GM10248 (cell line): Measurements from ENCODE around the gene NIPBL.

ENCODE experiments used
- CTCF ChIA-PET: fragments of 300-600 bp; sonication (Branson Sonifier 250); formaldehyde crosslinking; extraction: SDS; loops from one replicate; lab custom pipeline; 2021; ENCODE audit warnings: antibody characterized with exemption; lab: Yijun Ruan, JAX
- POLR2A ChIA-PET: fragments of 350-650 bp; sonication (Branson Sonifier 250); formaldehyde crosslinking; extraction: SDS; loops from one replicate; lab custom pipeline; 2020; ENCODE audit warnings: antibody characterized with exemption; lab: Yijun Ruan, JAX
- DNase-seq: peaks from one replicate; pipeline ENCODE4 v3.0.0; 2012; ENCODE audit errors: extremely low spot score
- TF ChIP-seq, protein P1 (sequence below): IDR thresholded peaks from 2 replicates; pipeline ENCODE4 v1.5.1; 2012; ENCODE audit warnings: mild to moderate bottlenecking, low read depth; ENCODE audit errors: extremely low read depth, missing control alignments, control extremely low read depth

Gene NIPBL

DNA sequence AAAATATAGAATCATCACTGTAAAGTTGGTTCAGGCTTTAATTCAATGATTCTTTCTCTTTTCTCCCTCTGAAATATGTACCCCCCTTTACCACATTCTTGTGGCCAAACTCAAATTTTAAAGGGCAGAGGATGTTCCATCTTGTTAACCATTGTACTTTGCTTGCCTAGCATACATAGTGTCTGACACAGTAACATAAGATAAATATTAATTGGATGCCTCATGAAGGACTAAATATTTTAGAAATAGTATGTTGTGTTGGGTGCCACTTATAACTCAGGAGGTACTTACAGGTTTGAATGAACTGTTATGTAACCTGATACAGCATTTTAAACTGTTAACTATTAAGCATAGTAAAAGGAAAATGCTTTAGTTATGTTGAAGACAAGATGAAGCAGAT is 71.5 kb downstream of the NIPBL start:
- ChIA-PET CTCF (interaction anchor here (0.9 to 3.0 kb wide), 3 partner anchors 57 to 218 kb away, joined by 4 to 13 read pairs (median 5); no protein-coding TSS in a partner anchor), POLR2A (no interaction called here)
- TF ChIP-seq, protein P1, sequence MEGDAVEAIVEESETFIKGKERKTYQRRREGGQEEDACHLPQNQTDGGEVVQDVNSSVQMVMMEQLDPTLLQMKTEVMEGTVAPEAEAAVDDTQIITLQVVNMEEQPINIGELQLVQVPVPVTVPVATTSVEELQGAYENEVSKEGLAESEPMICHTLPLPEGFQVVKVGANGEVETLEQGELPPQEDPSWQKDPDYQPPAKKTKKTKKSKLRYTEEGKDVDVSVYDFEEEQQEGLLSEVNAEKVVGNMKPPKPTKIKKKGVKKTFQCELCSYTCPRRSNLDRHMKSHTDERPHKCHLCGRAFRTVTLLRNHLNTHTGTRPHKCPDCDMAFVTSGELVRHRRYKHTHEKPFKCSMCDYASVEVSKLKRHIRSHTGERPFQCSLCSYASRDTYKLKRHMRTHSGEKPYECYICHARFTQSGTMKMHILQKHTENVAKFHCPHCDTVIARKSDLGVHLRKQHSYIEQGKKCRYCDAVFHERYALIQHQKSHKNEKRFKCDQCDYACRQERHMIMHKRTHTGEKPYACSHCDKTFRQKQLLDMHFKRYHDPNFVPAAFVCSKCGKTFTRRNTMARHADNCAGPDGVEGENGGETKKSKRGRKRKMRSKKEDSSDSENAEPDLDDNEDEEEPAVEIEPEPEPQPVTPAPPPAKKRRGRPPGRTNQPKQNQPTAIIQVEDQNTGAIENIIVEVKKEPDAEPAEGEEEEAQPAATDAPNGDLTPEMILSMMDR, result no peak
- no peak for DNase-seq

DNA sequence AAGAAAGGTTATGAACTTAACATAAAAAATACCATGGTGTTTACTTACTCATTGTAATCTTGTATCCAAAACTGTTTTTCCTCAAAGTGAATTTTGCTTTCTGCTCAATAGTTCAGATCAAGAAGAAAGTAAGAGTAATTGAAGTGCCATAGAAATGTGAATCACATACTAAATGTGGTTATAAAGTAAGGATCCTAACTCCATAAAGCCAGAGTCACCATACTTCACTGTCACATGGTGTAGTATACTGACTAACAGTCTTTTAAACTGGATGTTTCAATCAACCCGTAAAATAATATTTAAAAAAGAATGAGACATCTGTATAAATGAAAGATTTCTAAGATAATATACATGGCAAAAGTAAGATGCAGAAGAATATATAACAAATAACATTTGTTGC is 72.1 kb downstream of the NIPBL start:
- no peak for DNase-seq
- CTCF ChIA-PET, result interaction anchor here (0.9 kb wide), 1 partner anchor 219 kb away, joined by 4 read pairs; no protein-coding TSS in a partner anchor
- POLR2A ChIA-PET, result no interaction called here
- TF ChIP-seq, protein P1, result no peak

DNA sequence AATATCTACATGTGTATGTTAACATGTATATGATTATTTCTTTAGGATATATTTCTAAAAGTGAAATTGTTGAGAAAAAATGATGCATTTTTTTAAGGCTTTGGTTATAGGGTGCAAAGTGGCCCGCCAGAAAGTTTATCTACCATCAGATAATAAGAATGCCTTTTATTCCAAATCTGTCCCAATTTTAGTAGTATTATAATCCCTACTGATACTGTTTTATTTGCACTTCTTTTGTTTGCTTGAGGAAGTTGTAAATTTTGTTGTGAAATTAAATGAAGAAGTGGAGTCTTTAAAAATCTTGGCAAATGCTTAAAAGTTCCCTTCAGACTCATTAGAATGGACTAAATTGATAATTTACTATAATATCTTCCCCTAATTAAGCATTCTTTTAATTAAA is 73.0 kb downstream of the NIPBL start:
- CTCF ChIA-PET, result interaction anchor here (0.6 kb wide), 1 partner anchor 11 kb away, joined by 3 read pairs; no protein-coding TSS in a partner anchor
- DNase-seq, result no peak

DNA sequence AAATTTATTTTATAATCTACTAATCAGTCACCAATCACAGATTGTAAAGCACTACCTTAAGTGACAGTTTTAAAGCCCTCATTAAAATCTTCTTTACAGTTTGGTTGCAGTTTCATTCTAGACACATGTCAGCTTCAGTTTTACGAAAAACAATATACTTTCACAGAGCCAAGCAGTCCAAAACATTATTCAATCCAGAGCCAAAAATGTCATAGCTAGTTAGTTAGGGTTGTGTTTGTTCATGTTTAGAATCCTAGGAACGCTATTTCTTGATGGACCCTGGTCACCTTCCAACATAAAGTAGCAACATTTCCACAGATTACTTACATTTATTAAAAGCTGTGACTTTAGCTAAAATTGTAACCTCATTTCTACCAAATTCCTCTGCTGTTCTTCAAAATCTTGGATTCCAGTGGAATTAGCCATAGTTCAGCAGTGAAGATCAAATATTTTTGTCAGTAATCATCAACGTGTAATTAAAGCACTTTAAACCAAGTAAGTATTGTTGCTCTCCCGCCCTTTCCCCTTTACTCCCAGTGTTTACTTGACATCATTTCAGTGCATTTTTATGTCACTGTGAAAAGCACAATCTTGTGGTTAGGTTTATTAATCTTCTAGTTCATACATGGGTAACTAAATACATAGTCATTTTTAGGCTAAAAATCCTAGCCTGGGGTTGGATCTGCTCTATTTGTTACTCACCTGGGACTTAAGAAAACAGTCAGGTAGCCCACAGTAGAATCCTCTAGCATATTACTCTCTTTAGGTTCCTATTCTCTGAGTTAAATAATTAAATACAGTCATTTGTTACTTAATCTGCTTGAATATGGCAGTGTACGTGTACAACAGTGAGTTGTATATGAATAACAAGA is 74.3 kb downstream of the NIPBL start:
- no peak for DNase-seq
- TF ChIP-seq, protein P1, result no peak
- ChIA-PET CTCF (no interaction called here), POLR2A (interaction anchor here (0.7 kb wide), 1 partner anchor 428 kb away, joined by 3 read pairs; the partner anchor contains the start of gene WDR70)

More for the DNA sequence above, 73.0 kb downstream of the NIPBL start:
- TF ChIP-seq, protein P1, result no peak
- POLR2A ChIA-PET, result no interaction called here

DNA sequence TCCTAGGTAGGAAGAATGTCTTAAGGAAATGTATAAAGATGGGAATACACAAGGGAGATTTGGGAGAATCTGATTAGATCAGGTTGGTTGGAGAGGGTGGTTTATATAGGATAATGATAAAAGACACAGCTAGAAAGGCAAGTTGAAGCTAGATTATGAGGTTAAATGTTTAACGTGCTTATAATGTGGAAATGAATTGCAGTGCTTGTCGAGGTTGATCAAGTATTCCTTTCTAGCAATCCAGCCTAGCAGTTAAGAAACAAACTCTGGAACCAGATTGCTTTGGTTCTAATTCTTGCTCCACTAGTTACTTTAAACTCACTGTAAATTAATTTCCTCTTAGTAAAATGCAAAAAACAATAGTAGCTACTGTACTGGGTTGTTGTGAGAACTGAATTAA is 76.5 kb downstream of the NIPBL start:
- TF ChIP-seq, protein P1, result no peak
- POLR2A ChIA-PET, result no interaction called here
- CTCF ChIA-PET, result interaction anchor here (1.2 kb wide), 1 partner anchor 11 kb away, joined by 3 read pairs; no protein-coding TSS in a partner anchor
- no peak for DNase-seq

DNA sequence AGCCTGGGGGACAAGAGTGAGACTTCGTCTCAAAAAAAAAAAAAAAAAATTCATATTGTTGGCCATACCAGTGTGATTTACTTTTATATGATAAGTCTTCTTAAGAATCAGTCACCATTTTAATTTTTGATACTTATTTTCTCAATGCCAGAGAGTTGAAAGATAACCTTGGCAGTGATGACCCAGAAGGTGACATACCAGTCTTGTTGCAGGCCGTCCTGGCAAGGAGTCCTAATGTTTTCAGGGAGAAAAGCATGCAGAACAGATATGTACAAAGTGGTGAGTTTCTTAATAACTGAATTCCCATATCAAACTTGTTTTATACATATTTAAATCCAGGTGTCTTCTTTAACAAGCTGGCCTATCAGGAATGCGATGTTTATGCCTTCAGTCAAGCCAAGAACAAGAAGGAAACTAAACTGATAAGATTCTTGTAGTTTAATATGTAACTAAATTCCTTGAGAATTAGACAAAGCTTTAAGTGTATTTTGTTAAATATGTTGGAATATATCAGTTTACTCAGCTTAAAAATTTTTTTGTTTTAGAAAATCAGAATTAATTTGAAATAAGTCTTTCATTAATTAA is 81.5 kb downstream of the NIPBL start:
- ChIA-PET CTCF (interaction anchor here (0.6 to 1.3 kb wide), 5 partner anchors 12 to 26 kb away, joined by 3 to 5 read pairs (median 3); no protein-coding TSS in a partner anchor), POLR2A (no interaction called here)
- TF ChIP-seq, protein P1, result no peak
- no peak for DNase-seq
